Measurements from ENCODE around the gene SMIM12.
"Not testable (repeated sequence)": the region's sequence is repeated elsewhere in the genome, so short reads cannot be mapped to it uniquely, and the experiment has no call there.

The SMIM12 gene

DNA sequence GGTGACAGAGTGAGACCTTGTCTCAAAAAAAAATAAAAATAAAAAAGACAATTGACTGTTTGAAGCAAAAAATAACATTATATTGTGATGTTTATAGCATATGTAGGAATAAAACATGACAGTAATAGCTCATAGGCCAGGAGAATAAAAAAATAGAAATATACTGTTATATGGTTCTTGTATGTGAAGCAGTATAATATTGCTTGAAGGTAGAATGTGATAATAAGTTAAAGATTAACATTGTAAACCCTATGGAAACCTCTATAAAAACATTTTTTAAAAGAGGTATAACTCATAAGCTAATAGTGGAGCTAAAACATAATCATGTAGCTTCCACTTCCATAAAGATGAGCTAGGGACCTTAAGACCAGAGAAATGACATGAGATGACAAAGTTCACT is 43.2 kb downstream of the SMIM12 start:
- H3K4me1 ChIP-seq (ENCODE audit: control insufficient read depth in 1 of 2, insufficient read depth in 1 of 2, low read depth in 1 of 2, low read length in 1 of 2): no peaks in the 10 kb centered on the region
- H3K27me3 ChIP-seq: no peaks in the 10 kb centered on the region
- TF ChIP-seq, protein P1, sequence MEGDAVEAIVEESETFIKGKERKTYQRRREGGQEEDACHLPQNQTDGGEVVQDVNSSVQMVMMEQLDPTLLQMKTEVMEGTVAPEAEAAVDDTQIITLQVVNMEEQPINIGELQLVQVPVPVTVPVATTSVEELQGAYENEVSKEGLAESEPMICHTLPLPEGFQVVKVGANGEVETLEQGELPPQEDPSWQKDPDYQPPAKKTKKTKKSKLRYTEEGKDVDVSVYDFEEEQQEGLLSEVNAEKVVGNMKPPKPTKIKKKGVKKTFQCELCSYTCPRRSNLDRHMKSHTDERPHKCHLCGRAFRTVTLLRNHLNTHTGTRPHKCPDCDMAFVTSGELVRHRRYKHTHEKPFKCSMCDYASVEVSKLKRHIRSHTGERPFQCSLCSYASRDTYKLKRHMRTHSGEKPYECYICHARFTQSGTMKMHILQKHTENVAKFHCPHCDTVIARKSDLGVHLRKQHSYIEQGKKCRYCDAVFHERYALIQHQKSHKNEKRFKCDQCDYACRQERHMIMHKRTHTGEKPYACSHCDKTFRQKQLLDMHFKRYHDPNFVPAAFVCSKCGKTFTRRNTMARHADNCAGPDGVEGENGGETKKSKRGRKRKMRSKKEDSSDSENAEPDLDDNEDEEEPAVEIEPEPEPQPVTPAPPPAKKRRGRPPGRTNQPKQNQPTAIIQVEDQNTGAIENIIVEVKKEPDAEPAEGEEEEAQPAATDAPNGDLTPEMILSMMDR (IDR thresholded peaks at IDR 0.05): no peak
- no peak overlapping the region for H3K4me3 ChIP-seq (ENCODE audit: low read depth in 1 of 2, low read length in 1 of 2)
- H3K27ac ChIP-seq: no peak overlapping the region
- H3K9me3 ChIP-seq: no peaks in the 10 kb centered on the region
- no peaks in the 10 kb centered on the region for H3K36me3 ChIP-seq

DNA sequence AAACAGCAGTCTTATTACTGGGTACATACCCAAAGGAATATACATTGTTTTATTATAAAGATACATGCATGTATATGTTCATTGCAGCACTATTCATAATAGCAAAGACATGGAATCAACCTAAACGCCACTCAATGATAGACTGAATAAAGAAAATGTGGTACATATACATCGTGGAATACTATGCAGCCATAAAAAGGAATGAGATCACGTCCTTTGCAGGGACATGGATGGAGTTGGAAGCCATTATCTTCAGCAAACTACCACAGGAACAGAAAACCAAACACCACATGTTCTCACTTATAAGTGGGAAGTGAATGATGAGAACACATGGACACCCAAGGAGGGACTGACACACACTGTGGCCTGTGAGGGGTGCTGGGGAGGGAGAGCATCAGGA is 48.8 kb downstream of the SMIM12 start:
- H3K27ac ChIP-seq; H3K36me3 ChIP-seq; H3K9me3 ChIP-seq; H3K27me3 ChIP-seq; H3K4me3 ChIP-seq (ENCODE audit: low read depth in 1 of 2, low read length in 1 of 2); H3K4me1 ChIP-seq (ENCODE audit: control insufficient read depth in 1 of 2, insufficient read depth in 1 of 2, low read depth in 1 of 2, low read length in 1 of 2): not testable (repeated sequence)

DNA sequence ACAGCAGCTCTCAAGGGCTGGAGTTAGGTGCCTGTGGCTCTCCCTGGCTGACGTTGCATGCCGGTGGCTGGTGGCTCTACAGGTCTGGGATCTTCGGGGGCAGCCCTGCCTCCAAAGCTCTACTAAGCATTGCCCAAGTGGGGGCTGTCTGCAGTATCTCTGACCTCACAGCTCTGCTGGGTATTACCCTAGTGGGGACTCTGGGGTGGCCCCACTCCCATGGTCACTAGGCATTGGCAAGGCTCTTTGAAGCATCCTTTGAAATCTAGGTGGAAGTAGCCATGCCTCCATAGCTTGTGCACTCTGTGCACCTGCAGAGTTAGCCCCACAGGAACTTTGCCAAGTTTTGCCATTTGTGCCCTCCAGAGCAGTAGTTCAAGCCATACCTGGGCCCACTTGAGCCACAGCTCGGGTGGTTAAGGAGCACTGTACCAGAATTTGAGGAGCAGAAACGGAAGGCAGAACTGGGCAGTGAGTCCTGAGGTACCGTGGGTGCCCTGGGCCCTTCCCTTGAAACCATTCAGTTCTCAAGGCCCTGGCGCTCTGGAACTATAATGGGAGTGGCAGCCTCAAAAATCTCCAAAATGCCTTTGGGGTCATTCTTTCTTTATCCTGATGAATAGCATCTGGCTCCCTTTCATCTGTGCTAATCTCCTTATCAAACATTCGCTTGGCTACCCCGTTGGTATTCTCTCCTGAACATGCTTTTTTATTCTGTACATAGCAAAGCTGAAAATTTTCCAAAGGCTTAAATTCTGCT is 51.3 kb downstream of the SMIM12 start:
- H3K36me3 ChIP-seq: no peaks in the 10 kb centered on the region
- H3K4me1 ChIP-seq (ENCODE audit: control insufficient read depth in 1 of 2, insufficient read depth in 1 of 2, low read depth in 1 of 2, low read length in 1 of 2): no peaks in the 10 kb centered on the region
- no peak overlapping the region for H3K27ac ChIP-seq
- no peaks in the 10 kb centered on the region for H3K9me3 ChIP-seq
- H3K27me3 ChIP-seq: no peaks in the 10 kb centered on the region
- H3K4me3 ChIP-seq (ENCODE audit: low read depth in 1 of 2, low read length in 1 of 2): no peak overlapping the region
- TF ChIP-seq, protein P1 (IDR thresholded peaks at IDR 0.05): no peak

DNA sequence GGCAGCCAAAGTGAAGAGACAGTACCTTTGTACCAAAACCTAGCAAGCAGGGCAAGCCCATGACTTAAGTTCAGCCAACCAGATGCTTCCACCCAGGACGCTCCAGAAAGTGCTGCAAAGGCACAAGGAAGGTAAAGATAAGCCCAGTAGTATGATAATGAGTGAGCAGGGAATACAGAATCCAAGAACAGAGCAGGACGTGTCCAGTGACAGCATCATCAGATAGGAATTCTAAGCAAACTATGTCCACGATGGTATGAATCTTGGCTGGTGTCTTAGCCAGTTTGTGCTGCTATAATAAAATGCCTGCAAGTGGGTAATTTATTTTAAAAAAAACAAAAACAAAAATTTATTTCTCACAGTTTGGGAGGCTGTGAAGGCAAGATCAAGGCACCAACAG is 53.2 kb downstream of the SMIM12 start:
- TF ChIP-seq, protein P1 (IDR thresholded peaks at IDR 0.05): no peak
- no peaks in the 10 kb centered on the region for H3K27me3 ChIP-seq
- no peaks in the 10 kb centered on the region for H3K9me3 ChIP-seq
- no peak overlapping the region for H3K4me3 ChIP-seq (ENCODE audit: low read depth in 1 of 2, low read length in 1 of 2)
- no peaks in the 10 kb centered on the region for H3K36me3 ChIP-seq
- H3K4me1 ChIP-seq (ENCODE audit: control insufficient read depth in 1 of 2, insufficient read depth in 1 of 2, low read depth in 1 of 2, low read length in 1 of 2): no peaks in the 10 kb centered on the region
- H3K27ac ChIP-seq: no peak overlapping the region

DNA sequence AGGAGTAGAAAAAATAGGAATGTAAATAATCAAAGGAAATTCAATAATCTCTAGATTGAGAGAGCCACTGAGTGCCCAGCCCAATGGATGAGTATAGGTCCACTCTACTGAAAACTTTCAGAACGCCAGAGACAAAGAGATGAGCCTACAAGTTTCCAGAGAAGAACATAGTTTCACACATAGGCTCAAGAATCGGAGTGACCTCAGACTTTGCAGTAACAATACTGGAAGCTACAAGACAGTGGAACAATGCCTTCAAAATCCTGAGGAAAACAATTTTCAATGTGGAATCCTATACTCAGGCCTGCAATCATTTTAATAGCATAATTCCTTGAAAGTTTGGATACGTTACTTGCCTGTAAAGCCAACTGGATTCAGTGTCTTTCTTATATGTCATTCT is 55.8 kb downstream of the SMIM12 start:
- TF ChIP-seq, protein P1 (IDR thresholded peaks at IDR 0.05): no peak
- no peaks in the 10 kb centered on the region for H3K4me1 ChIP-seq (ENCODE audit: control insufficient read depth in 1 of 2, insufficient read depth in 1 of 2, low read depth in 1 of 2, low read length in 1 of 2)
- H3K9me3 ChIP-seq: no peaks in the 10 kb centered on the region
- H3K4me3 ChIP-seq (ENCODE audit: low read depth in 1 of 2, low read length in 1 of 2): no peak overlapping the region
- no peak overlapping the region for H3K27ac ChIP-seq
- H3K27me3 ChIP-seq: no peaks in the 10 kb centered on the region
- H3K36me3 ChIP-seq: no peaks in the 10 kb centered on the region

Data from neutrophil (primary cell).